OCI-LY7 (cell line): Measurements from ENCODE around the gene FOXB1. TPM values are rescaled to one million over a fixed set of nuclear protein-coding genes. Genes with fewer than 3 reads are reported as not detected.

Experiments
- BruUV-seq: library from RNA; stranded (reverse); fragments of 400-500 nt; replicated peaks from 2 replicates; lab custom pipeline; 2021; lab: Mats Ljungman, UMichigan
- CTCF ChIA-PET: fragments of 300-600 bp; sonication (Branson Sonifier 250); formaldehyde crosslinking; loops from one replicate; lab custom pipeline; 2022; ENCODE audit warnings: antibody characterized with exemption; ENCODE audit not compliant: unreplicated experiment; lab: Charles Lee
- POLR2A ChIA-PET: fragments of 300-600 bp; sonication (Branson Sonifier 250); formaldehyde crosslinking; loops from one replicate; lab custom pipeline; 2022; ENCODE audit warnings: antibody characterized with exemption; lab: Charles Lee
- DNase-seq: peaks from one replicate; pipeline ENCODE4 v3.0.0-alpha.2; 2015; ENCODE audit warnings: low spot score
- H2AFZ ChIP-seq: fragments of 200-600 bp; sonication (generic), shearing (Covaris generic); 2 replicates; pipeline ENCODE4 v1.6.1; 2014; ENCODE audit warnings: mild to moderate bottlenecking, antibody characterized with exemption, low read length, moderate library complexity
- H3K27ac ChIP-seq: fragments of 200-600 bp; sonication (generic); 2 replicates; pipeline ENCODE4 v1.5.1; 2014; ENCODE audit warnings: mixed run types, low read depth, mild to moderate bottlenecking, moderate library complexity, low read length, inconsistent platforms; ENCODE audit not compliant: poor library complexity, severe bottlenecking
- H3K36me3 ChIP-seq: fragments of 200-600 bp; sonication (generic); 2 replicates; pipeline ENCODE4 v1.6.1; 2014; ENCODE audit warnings: mild to moderate bottlenecking, antibody characterized with exemption, low read length, moderate library complexity, mixed read lengths; ENCODE audit not compliant: insufficient read depth
- H3K4me1 ChIP-seq: fragments of 200-600 bp; sonication (generic); 2 replicates; pipeline ENCODE4 v1.5.1; 2014; ENCODE audit warnings: mild to moderate bottlenecking, low read length; ENCODE audit not compliant: insufficient read depth, poor library complexity, severe bottlenecking
- H3K4me2 ChIP-seq: fragments of 200-600 bp; sonication (generic); 2 replicates; pipeline ENCODE4 v1.6.1; 2014; ENCODE audit warnings: mild to moderate bottlenecking, low read length
- H3K4me3 ChIP-seq: fragments of 200-600 bp; sonication (generic); 2 replicates; pipeline ENCODE4 v1.5.1; 2014; ENCODE audit warnings: mild to moderate bottlenecking, low read depth, low read length; ENCODE audit not compliant: poor library complexity, severe bottlenecking
- H3K79me2 ChIP-seq: fragments of 200-600 bp; sonication (generic); 2 replicates; pipeline ENCODE4 v1.6.1; 2016; ENCODE audit warnings: low read depth, mild to moderate bottlenecking, low read length, moderate library complexity, mixed read lengths; ENCODE audit not compliant: insufficient read depth
- H3K9me2 ChIP-seq: fragments of 200-600 bp; sonication (generic); 2 replicates; pipeline ENCODE4 v1.6.1; 2016; ENCODE audit warnings: mild to moderate bottlenecking, low read length, mixed read lengths; ENCODE audit not compliant: insufficient read depth
- H3K9me3 ChIP-seq: fragments of 200-600 bp; sonication (generic); 2 replicates; pipeline ENCODE4 v1.6.1; 2014; ENCODE audit warnings: mild to moderate bottlenecking, mixed run types, low read length, mixed read lengths
- H4K20me1 ChIP-seq: fragments of 200-600 bp; sonication (generic); 2 replicates; pipeline ENCODE4 v1.6.1; 2014; ENCODE audit warnings: mild to moderate bottlenecking, antibody characterized with exemption, low read length, moderate library complexity, mixed read lengths; ENCODE audit not compliant: insufficient read depth
- CTCF ChIP-seq: fragments of 200-600 bp; sonication (generic); conservative IDR thresholded peaks from 2 replicates; pipeline ENCODE4 v1.5.1; 2014; ENCODE audit warnings: mild to moderate bottlenecking, antibody characterized with exemption, low read length, moderate library complexity, mixed read lengths
- EZH2phosphoT487 ChIP-seq: fragments of 200-600 bp; sonication (generic); IDR thresholded peaks from 2 replicates; pipeline ENCODE4 v1.6.1; 2018; ENCODE audit warnings: low read depth, borderline replicate concordance, mild to moderate bottlenecking, mixed run types, antibody characterized with exemption, low read length, moderate library complexity, mixed read lengths
- intact Hi-C: fragments of 100-400 bp; cut with micrococcal nuclease; formaldehyde crosslinking; loops from one replicate; pipeline ENCODE4 v1.10.0; 2022; ENCODE audit not compliant: unreplicated experiment
- total RNA-seq, 2 experiments: library from RNA; depleted of rRNA in 1 of 2; stranded (reverse); fragments of >200 nt in 1 of 2; shearing (Covaris generic) in 1 of 2; gene quantifications; 2 replicates each; pipeline ENCODE4 v1.2.3, GENCODE V29; 2014 to 2022

Gene FOXB1
- total RNA-seq, 2 experiments from 2014 or later = not detected

- Histone ChIP-seq H3K79me2 (no peaks in the 10 kb centered on the region), H3K4me2 (no peak overlapping the region), H3K9me2 (no peaks in the 10 kb centered on the region), H3K27ac (no peak overlapping the region), H4K20me1 (no peaks in the 10 kb centered on the region), H3K36me3 (no peaks in the 10 kb centered on the region), H3K4me1 (no peaks in the 10 kb centered on the region), H2AFZ (no peak overlapping the region), H3K4me3 (no peak overlapping the region), H3K9me3 (no peaks in the 10 kb centered on the region)
- DNase-seq = no peak
- TF ChIP-seq EZH2phosphoT487 (no peak), CTCF (no peak)
- intact Hi-C loops = no loop called here
- POLR2A ChIA-PET = interaction anchor here (0.6 kb wide), 1 partner anchor 348 kb away, joined by 3 read pairs; no protein-coding TSS in a partner anchor
- no TSS peak for BruUV-seq
- CTCF ChIA-PET = no interaction called here
These were observed 43.8 kb upstream of the FOXB1 start for GRCh38 chr15:59960318-59960717.

GRCh38 chr15:59963322-59963721, 40.8 kb upstream of the FOXB1 start:
- CTCF ChIA-PET = no interaction called here
- H3K4me1 ChIP-seq = no peaks in the 10 kb centered on the region
- H3K9me3 ChIP-seq = no peaks in the 10 kb centered on the region
- BruUV-seq = no TSS peak
- H3K36me3 ChIP-seq = no peaks in the 10 kb centered on the region
- TF ChIP-seq CTCF (no peak), EZH2phosphoT487 (no peak)
- no peaks in the 10 kb centered on the region for H3K79me2 ChIP-seq
- no peak for DNase-seq
- POLR2A ChIA-PET = no interaction called here
- H3K4me3 ChIP-seq = no peak overlapping the region
- no peaks in the 10 kb centered on the region for H4K20me1 ChIP-seq
- H2AFZ ChIP-seq = no peak overlapping the region
- no peak overlapping the region for H3K27ac ChIP-seq
- intact Hi-C loops = no loop called here
- H3K9me2 ChIP-seq = no peaks in the 10 kb centered on the region
- no peak overlapping the region for H3K4me2 ChIP-seq

GRCh38 chr15:59963925-59964324, 40.2 kb upstream of the FOXB1 start:
- POLR2A ChIA-PET = no interaction called here
- no peaks in the 10 kb centered on the region for H4K20me1 ChIP-seq
- TF ChIP-seq CTCF (no peak), EZH2phosphoT487 (no peak)
- no peaks in the 10 kb centered on the region for H3K9me2 ChIP-seq
- no peaks in the 10 kb centered on the region for H3K79me2 ChIP-seq
- BruUV-seq = no TSS peak
- intact Hi-C loops = no loop called here
- DNase-seq = no peak
- no peak overlapping the region for H3K27ac ChIP-seq
- CTCF ChIA-PET = no interaction called here
- H3K9me3 ChIP-seq = no peaks in the 10 kb centered on the region
- no peak overlapping the region for H3K4me2 ChIP-seq
- H3K36me3 ChIP-seq = no peaks in the 10 kb centered on the region
- H2AFZ ChIP-seq = no peak overlapping the region
- H3K4me1 ChIP-seq = no peaks in the 10 kb centered on the region
- H3K4me3 ChIP-seq = no peak overlapping the region
